Measurements from ENCODE around the gene NUDT16L1.

NUDT16L1 gene

GRCh38 chr16:4683255-4684057 is 9.9 kb upstream of the NUDT16L1 start:
- DNase-seq: no peak

GRCh38 chr16:4684058-4684715 is 9.2 kb upstream of the NUDT16L1 start:
- DNase-seq: no peak

- no peak for DNase-seq
Measured at GRCh38 chr16:4684763-4685162, 8.6 kb upstream of the NUDT16L1 start.

GRCh38 chr16:4685292-4685691 is 8.1 kb upstream of the NUDT16L1 start:
- DNase-seq: no peak

- DNase-seq: no peak
Measured at GRCh38 chr16:4685776-4686496, 7.4 kb upstream of the NUDT16L1 start.

GRCh38 chr16:4686497-4687210 is 6.7 kb upstream of the NUDT16L1 start:
- DNase-seq: no peak

GRCh38 chr16:4687416-4687815 is 5.9 kb upstream of the NUDT16L1 start:
- no peak for DNase-seq

GRCh38 chr16:4687946-4688673 is 5.3 kb upstream of the NUDT16L1 start:
- DNase-seq: no peak

- DNase-seq: no peak
Measured at GRCh38 chr16:4688674-4689045, 4.7 kb upstream of the NUDT16L1 start.

- no peak for DNase-seq
Measured at GRCh38 chr16:4689091-4689671, 4.2 kb upstream of the NUDT16L1 start.

- DNase-seq: no peak
Measured at GRCh38 chr16:4689864-4690704, 3.3 kb upstream of the NUDT16L1 start.

- no peak for DNase-seq
Measured at GRCh38 chr16:4690946-4691665, 2.3 kb upstream of the NUDT16L1 start.

- DNase-seq: no peak
Measured at GRCh38 chr16:4691666-4692412, 1.5 kb upstream of the NUDT16L1 start.

GRCh38 chr16:4692460-4693295 is 684 bp upstream of the NUDT16L1 start:
- no peak for DNase-seq

- no peak for DNase-seq
Measured at GRCh38 chr16:4693956-4694641, 737 bp downstream of the NUDT16L1 start.

- DNase-seq: no peak
Measured at GRCh38 chr16:4694642-4695451, 1.5 kb downstream of the NUDT16L1 start.

- DNase-seq: no peak
Measured at GRCh38 chr16:4695473-4696171, 2.3 kb downstream of the NUDT16L1 start.
